HCT116 (cell line): Measurements from ENCODE around the gene SAPCD2.

Source experiments
- CTCF ChIP-seq, 3 experiments: fragments of 200-600 bp in 1 of 3; sonication (generic) in 1 of 3; IDR thresholded peaks in 2 of 3; conservative IDR thresholded peaks in 1 of 3; 2 replicates each; pipeline ENCODE4 v1.5.1; 2012 to 2017; ENCODE audit warnings: low read depth in 2 of 3, low read length in 2 of 3, antibody characterized with exemption in 1 of 3, borderline replicate concordance in 1 of 3, control low read depth in 1 of 3, mild to moderate bottlenecking in 1 of 3, mixed read lengths in 1 of 3, mixed run types in 1 of 3, moderate library complexity in 1 of 3; ENCODE audit not compliant: insufficient read depth in 1 of 3
- ELF1 ChIP-seq: IDR thresholded peaks from 2 replicates; pipeline ENCODE4 v1.6.1; 2012; ENCODE audit warnings: low read depth, borderline replicate concordance
- EZH2 ChIP-seq: fragments of 200-600 bp; sonication (generic); IDR thresholded peaks from 2 replicates; pipeline ENCODE4 v1.6.1; 2017; ENCODE audit warnings: antibody characterized with exemption, mixed run types
- MAX ChIP-seq: IDR thresholded peaks from 2 replicates; pipeline ENCODE4 v1.6.1; 2012
- REST ChIP-seq: IDR thresholded peaks from 2 replicates; pipeline ENCODE4 v1.6.1; 2012; ENCODE audit warnings: low read depth
- SRF ChIP-seq: IDR thresholded peaks from 2 replicates; pipeline ENCODE4 v1.6.1; 2012; ENCODE audit warnings: low read depth

- no peak for TF ChIP-seq ELF1
- TF ChIP-seq REST, result no peak
- TF ChIP-seq CTCF (IDR thresholded peaks at IDR 0.05 in 2 of 3, conservative IDR thresholded peaks at IDR 0.05 in 1 of 3; ENCODE audit: borderline replicate concordance in 1 of 3, insufficient read depth in 1 of 3, low read depth in 2 of 3, low read length in 2 of 3), result no peak
- no peak for TF ChIP-seq SRF
- no peak for TF ChIP-seq MAX
- no peak for TF ChIP-seq EZH2
These were observed 12.0 kb upstream of the SAPCD2 start for GRCh38 chr9:137082222-137082924.
